Right lung (tissue), 5 donors: ENCODE data around the gene VCAM1. TPM values are rescaled to one million over a fixed set of nuclear protein-coding genes. Genes with fewer than 3 reads are reported as not detected.

Experiments used
- DNase-seq, 2 donors: peaks; one replicate each; pipeline ENCODE4 v3.0.0-alpha.2; 2013
- polyA plus RNA-seq, 5 donors: library from polyadenylated mRNA; unstranded; fragments of 120-200 nt; gene quantifications; one replicate each; pipeline versions ENCODE4 v1.2.1 to v1.2.3, GENCODE V29; 2013; ENCODE audit warnings: inconsistent platforms in 1 of 5, low replicate concordance in 1 of 5; ENCODE audit not compliant: insufficient read length in 5 of 5, insufficient read depth in 1 of 5

The VCAM1 gene
- polyA plus RNA-seq, 5 donors = 29.6 to 77.3 (median 54.0) TPM

DNA sequence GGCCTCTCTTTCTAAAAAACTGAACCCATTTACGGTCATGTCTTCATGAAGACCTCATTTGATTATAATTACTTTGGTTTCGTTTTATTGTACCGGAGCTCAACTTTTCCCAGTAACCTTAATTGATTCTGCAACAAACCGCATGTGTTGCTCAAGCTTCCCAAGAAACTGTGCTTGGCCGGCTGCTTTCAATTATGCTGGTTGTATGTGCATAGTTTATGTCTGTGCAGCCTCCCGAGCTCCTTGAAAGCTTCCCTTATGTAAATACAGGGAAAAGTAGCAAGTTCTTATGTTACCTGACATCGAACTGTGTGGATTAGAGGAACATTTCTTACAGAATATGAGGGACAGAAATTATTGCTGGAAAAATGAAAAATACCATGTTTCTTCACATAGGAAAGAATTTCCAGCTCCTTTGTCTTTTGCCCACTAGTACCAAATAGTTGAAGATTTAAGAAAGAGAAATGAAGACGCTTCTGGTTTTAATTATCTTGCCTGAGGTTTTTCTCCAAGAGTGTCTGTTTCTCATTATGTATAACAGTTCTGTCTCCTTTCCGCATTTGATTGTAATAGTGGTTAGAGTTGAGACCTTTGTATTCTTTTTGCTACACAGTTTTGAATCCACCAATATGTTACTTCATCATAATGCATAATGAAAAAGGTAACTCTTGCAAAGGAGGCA lies 2.1 kb downstream of the VCAM1 start:
- DNase-seq = peak; percentile 51 to 61

DNA sequence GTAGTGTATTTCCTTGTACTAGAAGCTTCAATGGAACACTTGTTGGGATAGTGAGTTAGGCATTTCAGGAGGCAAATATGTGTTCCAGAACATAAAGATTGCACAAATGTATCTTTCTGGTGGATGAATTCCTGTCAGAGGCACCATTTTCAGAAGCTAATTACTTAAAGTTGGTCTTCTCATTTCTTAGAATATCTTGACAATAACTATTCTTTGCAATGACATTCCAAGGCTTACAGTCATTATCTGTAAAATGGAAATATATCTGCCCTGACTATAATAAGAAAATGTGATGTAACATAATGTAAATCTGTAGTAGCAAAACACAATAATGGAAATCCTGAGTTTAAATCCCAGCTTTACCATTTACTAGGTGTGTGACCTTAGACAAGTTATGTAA lies 2.7 kb downstream of the VCAM1 start:
- no peak for DNase-seq

DNA sequence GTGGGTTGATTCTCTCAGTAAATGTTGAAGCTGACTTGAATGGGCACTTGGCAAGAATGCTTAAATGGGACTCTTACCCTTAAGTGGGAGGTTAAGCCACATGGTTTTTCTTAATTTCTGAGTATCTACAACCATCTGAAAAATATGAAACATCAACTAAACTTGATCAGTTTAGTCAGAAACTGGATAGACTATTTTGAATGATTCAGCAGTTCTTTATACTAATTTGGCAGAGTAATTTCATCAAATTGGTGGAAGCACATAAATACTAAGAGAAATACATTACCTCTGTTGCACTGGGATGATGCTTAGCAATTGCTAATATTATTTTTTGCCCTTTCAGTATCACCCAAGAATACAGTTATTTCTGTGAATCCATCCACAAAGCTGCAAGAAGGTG lies 4.7 kb downstream of the VCAM1 start:
- no peak for DNase-seq

DNA sequence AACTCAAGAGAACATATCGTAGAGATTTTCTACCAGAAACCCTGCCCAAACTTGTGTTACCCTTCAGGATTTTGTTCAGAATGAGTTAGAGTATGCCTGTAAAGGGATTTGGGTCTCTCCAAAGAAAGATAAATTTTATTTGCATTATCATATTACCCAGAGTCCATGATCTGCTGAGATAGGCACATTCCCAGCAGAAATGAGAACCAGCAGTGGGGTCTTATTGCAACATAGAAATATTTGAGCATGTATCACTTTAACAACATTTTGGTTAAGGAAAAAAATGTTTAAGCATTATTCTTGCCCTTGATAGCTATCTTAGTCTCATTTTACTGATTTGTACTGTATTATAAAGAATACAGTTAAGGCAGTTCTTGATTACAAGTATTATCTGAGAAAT lies 10.6 kb downstream of the VCAM1 start:
- no peak for DNase-seq

DNA sequence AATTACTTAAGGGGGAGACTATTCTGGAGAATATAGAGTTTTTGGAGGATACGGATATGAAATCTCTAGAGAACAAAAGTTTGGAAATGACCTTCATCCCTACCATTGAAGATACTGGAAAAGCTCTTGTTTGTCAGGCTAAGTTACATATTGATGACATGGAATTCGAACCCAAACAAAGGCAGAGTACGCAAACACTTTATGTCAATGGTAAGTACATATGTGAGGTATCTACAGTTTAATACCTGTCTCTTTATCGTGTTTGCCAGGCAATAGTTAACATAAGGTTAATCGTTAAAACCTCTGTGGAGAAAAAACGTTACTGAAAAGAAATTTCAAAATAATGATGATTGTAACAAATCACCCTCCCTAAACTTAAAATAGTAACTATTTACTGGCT lies 11.8 kb downstream of the VCAM1 start:
- DNase-seq = no peak

DNA sequence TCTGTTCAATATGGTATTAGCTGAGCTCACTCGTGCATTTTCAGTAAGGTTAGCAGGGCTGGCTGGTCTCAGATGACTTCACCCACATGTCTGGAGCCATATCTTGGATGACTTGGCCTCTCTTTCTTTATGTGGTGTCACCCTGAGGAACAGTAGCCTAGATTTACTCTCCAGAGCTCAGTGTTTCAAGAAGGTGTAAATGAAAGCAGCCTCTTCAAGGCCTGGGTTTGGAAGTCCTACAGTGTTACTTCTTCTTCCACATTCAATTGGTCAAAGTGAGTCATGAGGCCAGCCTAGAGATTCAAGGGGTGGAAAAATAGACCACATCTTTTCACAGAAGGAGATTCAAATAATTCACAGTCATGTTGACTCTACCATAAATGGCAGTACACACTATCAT lies 12.2 kb downstream of the VCAM1 start:
- no peak for DNase-seq

DNA sequence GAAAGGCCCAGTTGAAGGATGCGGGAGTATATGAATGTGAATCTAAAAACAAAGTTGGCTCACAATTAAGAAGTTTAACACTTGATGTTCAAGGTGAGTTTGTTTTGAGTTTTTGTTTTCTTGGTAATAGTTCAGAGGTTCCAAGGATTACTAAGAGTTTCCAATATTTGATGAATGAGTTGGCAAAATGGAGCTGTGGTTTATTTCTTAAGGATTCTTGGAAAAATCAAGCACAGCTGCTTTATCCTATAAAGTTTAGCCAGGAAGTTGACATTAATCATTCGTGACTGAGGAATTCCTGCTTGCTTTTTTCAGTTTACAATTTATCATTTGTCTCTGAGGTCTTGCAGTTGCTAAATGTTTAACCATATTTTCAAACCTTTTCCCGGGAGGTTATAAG lies 15.1 kb downstream of the VCAM1 start:
- DNase-seq = peak; percentile 59 to 60

DNA sequence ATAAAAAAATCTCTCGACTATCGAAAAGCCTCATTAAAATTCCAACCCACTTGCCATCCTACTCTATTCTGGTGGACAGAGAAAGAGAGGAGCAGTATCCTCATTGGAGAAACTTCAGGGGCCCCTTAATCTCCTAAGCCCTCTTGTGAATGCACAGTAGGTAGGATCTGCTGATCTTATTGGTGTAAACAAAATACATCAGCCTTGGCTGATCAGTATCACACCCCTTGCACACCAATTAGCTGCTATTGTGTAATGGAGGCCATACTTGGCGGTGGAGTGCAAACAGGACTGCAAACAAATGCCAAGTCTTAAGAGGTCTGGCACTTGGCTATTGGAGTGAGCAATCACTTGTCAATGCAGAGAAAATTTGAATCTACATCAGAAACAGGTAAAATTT lies 15.7 kb downstream of the VCAM1 start:
- no peak for DNase-seq

DNA sequence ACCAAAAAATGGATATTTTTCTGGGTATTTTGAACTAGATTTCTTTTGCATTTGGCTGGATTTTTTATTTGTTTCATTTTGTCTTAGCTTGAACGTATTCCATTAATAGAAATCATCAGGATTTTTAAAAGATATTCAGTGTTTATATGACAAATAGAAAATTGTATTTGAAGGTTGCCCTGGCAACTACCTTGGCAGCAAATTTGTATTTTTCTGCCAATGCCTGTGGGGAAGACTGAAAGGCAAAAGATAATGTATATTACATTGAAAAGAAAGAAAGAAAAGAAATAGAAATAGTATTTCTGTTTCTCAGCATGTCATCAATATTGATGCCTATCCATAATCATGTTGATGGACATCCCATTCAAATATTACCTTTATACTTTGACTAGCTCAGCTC lies 16.8 kb downstream of the VCAM1 start:
- DNase-seq = peak; percentile 67

DNA sequence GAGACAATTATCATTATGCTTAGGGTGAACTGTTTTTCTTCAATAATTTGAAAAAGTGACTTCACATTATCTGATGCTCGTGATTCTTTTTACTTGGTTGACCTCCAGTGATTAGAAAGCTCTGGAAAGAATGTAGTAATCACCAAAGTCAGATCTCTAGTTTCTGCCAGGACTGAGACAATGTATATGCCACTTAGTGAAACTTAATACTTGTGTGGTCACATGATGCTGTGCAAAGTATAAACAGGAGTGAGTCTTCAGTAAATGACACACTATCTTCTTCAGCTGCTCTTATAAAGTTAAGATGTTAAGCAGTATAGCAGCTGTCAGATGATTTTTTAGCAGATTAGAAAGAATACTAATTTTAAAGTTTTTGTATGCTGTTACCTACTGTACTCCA lies 17.2 kb downstream of the VCAM1 start:
- peak in 1 of 2 donors; percentile 30 for DNase-seq

DNA sequence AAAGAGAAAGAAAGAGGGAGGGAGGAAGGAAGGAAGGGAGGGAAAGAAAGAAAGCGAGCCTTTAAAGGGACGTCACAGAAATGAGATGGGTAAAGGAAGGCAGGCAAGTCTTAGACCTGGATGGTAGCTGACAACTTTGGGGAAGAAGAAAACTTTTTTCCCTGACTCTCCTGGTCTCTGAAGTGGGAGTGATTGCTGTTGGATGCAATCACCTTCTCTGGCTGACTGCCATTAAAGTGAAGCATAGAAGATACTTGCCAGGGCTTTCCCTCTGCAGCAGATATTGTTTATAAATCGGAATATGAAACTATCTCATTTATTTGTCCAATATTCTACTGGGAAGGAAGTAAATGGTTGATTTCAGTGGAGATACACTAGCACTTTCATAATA lies 27.0 kb downstream of the VCAM1 start:
- DNase-seq = no peak

DNA sequence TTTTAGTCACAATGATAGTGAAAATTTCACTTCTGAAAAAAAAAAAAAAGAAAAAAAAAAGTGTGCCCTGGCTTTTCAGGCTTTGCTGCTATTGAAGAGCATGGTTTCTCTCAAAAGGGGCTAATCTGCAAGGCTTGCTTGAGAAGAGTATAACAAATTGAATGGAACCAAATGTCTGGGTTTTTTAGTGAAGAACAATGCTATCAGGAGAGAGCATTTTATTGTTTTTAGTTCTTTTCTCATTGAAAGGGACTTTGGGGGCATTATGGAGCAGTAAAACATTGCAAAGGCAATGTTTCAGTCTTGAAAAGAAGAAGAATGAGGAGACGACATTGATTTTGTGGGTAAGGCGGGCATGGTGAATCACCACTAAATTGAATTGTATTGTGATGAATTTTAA lies 28.2 kb downstream of the VCAM1 start:
- no peak for DNase-seq

DNA sequence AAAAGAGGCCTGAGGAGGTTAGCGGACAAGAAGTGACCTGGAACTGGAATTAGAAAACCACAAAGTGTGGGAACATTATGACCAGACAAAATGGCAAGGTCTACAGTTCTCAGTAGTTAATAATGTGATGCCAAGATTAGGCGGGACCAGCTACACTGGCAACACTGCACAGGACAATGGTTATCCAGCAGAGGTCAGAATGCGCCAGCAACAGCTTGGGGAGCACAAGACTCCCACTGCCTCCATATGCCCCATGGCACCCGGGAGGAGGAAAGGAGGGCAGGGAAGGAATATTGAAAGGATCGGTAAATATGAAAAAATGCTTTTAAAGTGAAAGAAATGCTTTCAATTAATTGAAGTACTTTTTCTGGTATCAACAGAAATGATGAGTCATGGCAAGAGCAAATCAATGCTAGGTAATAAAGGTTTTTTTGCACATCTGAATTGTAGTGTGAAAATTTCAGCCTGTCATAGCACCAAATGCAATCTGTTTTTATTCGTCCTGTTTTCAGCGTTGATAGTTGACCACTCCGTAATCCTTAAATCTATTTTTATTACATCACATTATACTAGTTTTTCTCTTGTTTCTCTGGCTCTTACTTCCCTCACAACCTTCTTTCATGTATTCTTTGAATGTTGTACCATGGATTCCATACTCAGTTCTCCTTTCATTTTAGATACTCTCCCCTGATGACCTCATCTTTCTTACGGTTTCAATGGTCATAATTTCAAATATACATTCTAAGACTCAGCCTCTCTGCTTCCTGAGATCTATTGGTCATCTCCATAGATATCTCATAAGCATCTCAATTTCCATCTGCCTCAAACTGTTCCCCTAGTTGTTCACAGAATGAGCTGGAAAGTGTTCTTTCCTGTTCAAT lies 30.7 kb downstream of the VCAM1 start:
- no peak for DNase-seq

DNA sequence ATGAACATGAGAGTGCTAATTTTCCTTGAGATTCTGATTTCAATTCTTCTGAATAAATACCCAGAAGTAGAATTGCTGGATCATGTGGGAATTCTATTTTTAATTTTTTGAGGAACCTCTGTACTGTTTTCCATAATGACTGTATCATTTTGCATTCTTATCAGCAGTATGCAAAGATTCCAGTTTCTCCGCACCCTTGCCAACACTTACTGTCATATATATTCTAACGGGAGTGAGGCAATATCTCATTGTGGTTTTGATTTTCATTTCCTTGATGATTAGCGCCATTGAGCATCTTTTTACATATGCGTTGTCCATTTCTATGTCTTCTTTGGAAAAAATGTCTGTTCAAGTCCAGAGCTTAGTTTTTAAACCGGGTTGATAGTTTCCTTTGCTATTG lies 33.2 kb downstream of the VCAM1 start:
- no peak for DNase-seq

DNA sequence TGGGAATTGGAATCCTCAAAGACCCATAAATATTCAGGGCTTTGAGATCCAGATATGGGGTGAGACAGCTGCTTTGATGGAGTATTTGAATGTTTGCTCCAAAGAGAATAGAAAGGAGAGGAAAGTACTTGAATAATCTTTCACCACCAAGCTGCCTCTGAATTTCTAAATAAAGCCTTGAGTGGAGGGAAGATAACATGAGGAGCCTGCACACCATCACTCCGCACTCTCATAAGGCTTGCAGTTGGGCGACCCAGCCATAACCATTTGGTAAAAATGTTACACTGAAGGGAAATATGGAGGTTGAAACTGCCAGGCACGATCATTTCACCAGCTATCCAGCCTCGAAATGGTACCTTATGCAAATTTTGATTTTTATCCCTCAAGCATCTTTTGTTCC lies 38.4 kb downstream of the VCAM1 start:
- no peak for DNase-seq

DNA sequence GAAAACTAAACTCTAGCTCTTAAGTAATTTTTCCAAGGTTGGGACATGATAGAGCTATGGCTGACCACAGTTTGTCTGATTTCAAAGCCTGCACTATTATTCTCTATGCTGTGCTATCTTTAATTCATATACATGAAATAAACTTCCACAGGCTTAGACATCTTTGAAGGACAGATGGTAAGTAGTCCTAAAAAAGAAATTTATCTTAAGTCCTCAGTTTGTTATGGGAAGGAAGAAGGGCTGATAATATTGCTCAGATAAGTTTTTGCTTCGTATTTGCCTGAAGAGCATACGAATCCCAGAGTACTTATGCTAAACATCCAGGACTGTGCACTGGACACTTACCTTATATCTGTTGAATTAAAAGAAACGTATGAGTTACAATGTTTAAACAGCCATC lies 39.6 kb downstream of the VCAM1 start:
- no peak for DNase-seq

DNA sequence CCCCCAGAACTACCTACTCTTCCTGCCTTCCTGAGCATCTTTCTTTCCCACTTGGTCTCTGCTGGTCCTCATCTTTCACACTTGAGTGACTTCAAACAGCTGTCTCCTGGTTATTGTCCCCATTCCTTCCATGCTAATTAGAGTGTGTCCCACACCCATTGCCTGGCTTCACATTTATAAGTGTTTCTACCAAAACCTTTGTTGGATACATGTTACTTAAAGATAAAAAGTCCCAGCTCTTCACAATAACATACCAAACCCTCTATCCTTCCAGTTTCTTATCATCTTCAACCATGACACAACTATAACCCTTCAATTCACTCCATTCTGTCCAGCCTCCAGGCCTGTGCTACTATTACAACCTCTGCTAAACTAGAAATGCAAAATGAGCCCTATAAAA lies 41.0 kb downstream of the VCAM1 start:
- DNase-seq = no peak

DNA sequence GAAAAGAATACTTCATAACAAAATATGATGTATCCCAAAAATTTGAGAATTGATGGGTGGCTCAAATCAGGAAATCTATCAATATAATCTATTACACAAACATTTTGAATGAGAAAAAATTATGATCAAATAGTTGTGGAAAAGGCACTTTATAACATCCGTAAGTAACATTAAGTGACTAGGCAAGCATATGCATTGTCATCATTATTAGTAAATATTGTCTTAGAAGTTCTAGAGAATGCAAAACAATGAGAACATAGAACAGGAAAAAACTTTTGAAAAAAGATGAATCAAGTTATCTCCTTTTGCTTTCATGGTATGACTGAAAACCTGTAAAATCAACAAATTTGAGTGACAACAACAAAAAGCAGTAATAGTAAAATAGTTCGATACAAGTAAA lies 42.9 kb downstream of the VCAM1 start:
- DNase-seq = no peak

DNA sequence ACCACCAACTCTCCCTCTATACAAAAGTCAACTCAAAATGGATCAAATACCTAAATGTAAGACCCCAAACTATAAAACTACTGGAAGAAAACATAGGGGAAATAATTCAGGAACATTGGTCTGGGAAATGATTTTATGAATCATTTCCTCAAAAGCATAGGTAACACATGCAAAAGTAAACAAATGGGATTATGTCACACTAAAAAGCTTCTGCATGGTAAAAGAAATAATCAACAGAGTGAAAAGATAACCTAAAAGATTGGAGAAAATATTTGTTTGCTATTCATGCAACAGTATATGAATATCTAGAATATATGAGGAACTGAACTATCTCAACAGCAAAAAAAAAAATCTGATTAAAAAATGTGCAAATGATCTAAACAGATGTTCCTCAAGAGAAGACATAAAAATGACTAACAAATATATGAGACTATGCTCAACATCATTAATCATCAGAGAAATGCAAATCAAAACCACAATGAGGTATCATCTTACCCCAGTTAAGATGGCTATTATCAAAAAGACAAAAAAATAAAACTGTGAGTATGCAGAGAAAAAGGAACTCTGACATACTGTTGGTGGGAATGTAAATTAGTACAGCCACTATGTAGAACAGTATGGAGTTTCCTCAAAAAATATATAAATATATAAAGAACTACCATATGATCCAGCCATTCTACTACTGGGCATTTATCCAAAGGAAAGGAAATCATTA lies 47.8 kb downstream of the VCAM1 start:
- no peak for DNase-seq

DNA sequence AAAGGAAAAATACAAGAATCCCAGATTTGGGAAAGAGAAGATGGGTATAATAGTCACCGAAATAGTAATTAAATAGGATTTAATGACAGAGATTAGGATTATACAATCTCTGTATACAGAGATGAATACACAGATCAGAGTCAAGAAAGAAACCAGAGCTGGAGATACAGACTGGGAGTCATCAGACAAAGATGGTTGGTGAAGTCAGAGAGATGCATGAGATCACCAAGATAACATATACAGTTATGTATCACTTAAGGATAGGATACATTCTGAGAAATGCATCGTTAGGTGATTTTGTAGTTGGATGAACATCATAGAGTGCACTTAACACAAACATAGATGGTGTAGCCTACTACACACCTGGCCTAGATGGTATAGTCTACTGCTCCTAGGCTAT lies 49.8 kb downstream of the VCAM1 start:
- no peak for DNase-seq

DNA sequence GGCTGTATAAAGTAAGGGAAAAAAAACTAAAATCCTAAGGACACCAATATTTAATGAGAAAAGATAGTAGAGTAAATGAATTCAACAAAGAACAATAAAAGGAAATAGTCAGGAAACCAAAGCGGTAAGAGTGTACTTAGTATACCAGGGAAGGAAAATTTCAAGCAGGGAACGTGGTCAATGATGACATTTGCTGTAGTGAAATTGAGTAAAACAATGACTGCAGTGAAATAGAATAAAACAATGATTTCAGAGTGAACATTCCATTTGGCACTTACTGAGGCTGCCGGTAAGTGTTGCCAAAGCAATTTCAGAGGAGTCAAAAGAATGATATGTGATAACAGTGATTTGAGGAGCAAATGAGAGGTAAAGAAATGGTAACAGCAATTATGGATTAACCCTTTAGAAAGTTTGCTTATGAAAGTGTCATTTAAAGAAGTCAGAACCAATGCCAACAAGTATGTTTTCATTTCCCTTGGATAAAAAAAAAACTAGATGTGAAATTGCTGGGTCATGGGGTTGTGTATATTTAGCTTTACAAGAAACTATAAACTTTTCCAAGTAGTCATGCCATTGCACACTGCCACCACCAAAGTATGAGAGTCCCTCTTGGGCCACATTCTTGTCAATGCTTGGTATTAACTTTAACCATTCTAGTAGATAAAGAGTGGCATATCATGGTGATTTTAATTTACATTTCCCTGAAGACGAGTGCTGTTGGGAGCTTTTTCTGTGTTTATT lies 50.5 kb downstream of the VCAM1 start:
- no peak for DNase-seq

DNA sequence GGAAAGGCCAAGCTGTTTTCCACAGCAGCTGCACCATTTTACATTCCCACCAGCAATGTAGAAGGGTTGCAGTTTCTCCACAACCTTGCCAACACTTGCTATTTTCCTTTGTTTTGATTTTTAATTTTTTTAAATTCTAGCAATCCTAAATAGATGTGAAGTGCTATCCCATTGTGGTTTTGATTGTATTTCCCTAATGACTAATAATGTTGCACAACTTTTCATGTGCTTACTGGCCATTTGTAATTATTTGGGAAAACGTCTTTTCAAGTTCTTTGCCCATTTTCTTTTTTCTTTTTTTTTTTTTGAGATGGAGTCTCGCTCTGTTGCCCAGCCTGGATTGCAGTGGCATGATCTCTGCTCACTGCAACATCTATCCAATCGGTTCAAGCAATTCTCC lies 53.9 kb downstream of the VCAM1 start:
- DNase-seq = no peak
